ENCODE results near the gene TRMT61A. TPM values are rescaled to one million over a fixed set of nuclear protein-coding genes. Genes with fewer than 3 reads are reported as not detected.
A peak's percentile ranks its signal among the peaks of the same experiment; 100 is the strongest.

Gene TRMT61A
- total RNA-seq, 1 experiment from 2014 or later, result 5.8 TPM

DNA sequence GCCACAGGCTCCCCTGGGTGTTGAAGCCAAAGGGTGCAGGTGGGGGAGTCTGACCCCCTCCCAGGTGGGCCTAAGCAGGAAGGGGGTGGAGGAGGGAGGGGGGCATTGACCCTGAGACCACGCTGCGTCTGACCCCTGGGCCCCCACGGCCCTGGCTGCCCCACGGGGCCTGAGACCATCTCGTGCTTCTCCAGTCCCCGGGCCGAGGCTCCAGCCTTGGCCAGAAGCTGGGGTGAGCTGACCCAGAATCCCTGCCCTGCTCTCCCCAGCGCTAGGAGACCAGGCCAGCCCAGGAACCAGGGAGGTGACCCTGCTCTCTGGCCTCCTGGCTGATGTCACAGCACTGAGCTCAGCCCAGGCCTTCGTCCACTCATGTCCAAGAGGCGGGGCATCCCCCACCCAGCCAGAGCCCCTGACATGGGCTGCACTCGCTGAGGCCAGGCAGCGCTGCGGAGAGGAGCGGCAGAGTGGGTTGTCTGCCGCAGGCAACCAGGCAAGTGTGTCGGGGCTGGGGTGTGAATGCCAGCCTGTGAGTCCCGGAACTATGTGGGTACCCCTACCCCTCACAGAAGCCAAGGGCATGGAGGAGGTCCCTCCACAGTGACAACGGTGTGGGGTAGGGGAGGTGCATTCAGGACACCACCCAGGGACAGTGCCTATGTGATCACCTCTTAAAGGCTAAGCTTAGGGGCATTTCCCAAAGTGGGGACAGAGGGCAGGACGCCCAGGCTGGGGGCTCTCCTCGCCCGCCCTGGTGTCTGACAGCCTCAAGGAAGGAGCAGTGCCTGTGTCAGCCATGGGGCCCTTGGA lies 6.3 kb downstream of the TRMT61A start:
- DNase-seq (ENCODE audit: low spot score), result no peak

DNA sequence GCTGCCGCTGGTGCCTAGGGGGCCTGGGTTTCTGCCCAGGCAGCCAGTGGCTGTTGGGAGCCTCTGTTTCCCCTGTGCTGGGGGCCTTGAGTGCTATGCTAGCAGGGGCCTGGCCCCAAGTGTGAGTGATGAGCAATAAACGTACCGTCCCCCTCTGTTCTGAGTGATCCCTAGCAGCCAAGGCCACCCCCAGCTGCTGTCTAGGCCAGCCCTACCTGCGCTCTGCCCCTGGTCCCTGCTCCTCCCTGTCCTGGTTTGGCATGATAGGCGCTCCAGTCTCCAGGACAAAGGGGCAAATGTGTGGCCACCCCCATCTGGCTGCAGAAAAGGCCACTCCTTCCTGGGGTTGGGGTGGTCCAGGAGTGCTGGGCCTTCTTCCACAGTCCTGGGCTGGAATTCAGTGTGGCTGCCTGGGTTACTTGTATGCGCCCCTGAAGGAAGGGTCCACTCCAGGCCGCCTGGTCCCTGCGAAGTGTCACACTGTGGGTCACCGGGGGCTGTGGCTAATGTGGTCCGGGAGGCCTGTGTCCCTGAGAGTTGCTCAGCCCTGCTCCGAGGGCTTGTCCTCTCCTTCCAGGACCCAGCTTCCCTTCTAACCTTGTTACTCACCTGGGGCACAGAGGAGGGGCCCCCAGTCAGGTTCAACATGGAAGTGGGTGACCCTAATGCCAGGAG lies 7.0 kb downstream of the TRMT61A start:
- DNase-seq (ENCODE audit: low spot score), result no peak

DNA sequence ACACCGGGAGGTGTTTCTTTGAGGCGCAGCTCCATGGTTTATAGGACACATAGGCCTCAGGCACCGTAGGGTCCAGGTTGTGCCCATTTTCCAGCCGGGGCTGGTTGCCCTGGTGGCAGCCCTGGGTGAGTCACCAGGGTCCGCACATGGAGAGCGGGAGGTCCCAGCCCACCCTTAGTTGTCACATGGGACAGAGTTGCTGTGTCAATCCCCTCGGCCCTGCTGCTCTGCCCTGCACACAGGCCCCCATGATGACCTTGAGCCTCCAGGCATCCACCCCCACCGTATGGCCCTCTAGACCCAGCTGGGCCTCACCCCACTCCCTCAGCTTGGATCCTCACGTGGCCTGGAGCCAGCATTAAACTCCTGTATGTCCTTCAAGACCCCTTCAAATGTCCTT lies 7.7 kb downstream of the TRMT61A start:
- no peak for DNase-seq (ENCODE audit: low spot score)

DNA sequence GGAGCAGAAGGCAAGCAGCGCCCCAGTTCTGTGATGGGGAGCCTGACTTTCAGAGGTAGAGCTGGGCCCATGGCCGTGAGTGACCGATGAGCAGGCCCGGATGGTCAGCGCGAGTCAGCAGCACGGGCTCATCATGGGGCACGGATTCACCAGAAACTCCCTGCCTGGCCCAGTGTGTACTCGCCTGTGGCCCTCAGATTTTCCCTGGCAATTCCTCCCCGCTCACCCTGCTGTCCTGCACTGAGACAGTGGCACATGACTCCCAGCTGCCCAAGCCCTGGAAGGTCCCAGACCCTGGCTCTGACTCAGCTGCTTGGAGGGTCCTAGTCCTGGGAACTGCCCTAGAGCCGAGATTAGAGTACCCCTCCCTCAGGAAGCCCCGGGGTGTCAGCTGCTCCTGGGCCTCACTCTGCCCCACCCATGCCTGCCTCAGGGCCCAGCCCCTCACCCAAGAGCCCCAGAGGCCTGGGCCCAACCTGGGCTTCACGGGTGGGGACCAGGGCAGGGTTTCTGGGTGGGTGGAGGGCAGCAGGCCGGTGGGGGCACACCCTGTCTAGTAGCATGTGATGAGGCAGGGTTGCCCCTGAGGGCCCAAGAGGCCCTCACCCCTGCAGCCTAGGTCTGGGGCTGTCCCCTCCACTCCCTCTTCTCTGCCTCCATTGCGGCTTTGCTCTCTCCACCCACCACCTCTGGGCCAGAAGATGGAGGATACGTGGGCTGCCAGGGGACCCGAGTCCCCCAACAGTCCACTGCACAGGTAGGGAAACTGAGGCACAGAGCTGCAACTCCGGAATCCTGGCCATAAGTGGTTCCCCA lies 8.4 kb downstream of the TRMT61A start:
- DNase-seq (ENCODE audit: low spot score), result no peak

DNA sequence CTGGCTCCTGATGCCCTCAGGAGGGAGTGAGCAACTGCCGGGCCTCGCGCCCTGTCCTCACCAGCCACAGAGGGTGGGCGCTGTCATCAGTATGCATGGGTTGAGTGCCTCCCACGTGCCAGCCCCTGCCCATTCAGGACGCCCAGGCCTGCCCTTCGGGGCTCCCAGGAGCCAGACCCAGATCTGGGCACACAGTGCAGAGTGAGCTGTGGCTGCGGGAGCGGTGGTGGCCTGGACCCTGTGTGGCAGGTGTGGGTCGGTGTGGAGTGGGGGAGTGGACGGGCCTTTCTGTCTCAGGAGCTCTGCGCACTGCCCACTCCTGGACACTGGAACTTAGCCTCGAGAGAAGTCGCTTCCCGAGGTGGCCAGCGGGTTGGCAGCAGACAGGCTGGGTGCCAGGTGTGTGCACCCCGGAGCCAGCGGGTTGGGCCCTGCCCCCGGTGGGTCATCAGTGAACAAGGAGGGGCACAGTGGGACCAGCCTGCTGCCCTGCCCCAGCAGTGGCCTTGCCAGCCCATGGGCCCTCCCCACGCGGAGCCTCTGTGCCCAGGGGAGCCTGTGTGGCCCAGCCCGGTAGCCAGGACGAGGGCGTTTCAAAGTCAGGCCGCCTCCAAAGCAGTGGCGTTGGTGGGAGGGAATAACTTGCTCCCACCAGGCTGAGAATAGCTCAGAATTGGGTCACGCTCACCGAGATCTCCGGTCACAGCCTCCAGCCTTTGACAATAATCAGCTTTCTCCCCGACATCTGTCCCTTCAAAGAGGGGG lies 9.5 kb downstream of the TRMT61A start:
- no peak for DNase-seq (ENCODE audit: low spot score)

DNA sequence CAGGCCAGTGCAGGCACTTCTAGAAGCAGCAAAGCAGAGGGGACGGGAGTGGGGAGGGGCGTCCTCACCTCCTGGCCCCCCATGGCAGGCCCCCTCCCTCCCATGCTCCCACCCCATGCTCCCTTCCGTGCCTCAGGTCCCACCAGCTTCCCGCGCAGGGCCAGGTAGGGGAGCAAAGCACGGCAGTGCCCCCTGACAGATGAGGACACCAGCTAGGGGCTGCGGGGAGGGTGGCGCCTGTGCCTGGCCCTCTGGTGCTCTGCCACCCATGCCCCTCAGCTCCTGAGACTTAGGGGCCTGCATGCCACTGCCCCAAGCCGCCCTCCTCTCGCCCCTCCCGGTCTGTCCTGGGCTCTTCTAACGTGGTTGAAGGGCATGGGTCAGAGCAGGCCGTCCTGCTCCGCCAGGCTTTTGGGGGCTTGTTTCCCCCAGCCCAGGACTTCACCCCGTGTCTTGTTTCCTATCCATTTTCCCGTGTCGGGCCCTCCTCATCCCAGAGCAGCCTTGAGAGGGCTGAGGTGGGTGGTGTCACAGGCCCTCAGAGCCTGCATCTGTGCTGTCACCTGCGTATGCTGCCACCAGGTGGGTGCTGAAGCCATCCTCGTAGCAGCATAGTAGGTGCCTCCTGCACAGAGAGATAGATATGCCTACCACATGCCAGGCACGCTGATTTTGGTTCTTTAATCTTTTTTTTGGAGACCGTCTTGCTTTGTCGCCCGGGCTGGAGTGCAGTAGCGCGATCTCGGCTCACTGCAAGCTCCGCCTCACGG lies 10.2 kb downstream of the TRMT61A start:
- no peak for DNase-seq (ENCODE audit: low spot score)

DNA sequence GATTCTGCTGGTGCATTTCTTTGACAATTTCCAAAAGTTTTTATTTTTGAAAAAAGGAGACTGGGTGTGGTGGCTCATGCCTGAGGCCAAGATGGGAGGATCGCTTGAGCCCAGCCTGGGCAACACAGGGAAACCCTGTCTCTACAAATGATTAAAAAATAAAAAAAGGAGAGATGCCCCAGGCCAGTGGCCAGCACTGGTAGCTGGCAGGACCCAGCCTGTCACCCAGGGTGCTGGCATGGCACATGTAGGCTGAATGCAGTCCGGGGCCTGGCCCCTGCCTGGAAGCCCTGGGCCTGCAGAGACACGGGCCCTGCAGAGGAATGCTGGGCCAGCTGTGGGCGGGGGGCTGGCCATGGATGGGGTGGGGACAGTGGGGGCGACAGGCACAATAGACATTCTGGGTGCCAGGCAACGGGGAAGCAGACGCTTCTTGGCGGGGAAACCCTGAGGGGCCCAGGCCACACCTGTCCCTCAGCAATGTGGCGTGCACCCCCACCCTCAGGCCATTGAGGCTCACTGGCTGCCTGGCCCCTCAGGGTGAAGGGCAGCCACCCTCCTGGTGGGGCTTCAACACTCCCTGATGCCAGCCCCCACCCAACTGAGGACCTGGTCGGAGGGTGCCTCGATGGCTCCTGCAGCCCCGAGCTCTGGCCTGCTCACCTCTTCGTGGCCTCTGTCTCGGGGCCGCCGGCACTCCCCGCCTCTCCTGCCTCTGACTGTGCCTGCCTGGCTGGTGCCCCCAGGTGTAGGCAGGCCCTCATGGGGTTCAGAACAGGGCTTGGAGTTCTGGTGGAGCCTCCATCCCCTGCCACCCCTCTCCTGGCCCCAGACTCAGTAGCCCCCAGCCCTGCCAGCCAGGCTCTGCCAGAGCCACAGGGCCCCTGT lies 12.1 kb downstream of the TRMT61A start:
- no peak for DNase-seq (ENCODE audit: low spot score)

DNA sequence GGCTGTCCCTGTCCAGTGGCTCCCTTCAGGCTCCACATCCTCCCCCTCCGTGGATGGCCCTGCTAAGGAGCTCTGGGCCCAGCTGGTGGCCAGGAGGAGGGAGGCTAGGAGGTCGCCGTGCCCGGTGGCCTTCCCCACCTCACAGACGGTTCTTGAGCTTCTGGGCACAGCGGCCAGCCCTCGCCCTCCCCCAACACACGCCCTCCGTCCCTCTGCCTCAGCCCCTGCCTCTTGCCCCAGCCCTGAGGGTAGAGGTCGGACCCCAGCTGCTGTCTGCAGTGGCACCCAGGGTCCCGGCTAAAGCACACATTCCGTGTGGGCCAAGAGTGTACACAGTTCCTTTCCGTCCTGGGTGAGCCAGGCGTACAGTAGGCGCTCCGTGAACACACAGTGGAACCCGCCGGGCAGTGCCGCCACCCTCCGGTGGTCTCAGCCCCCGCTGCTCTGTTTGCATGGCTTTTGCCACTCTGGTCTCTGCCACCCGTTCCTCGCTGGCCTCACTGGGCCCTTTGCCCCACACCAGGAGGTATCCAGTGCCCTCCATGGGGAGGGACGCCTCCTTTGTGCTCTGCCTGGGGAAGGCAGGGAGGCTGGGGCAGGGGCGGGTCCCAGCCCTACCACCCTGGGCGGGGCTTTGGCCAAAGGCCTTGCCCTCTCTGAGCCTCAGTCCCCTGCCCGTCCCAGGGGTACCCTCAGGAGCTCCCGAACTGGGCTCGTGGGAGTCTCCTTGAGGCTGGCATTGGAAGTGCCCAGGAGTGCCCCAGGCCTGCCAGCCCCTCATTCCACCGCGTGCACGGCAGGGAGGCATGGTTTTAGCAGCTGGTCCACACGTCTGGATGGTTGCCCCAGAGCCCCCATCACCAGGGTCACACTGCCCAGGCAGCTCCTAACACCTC lies 13.0 kb downstream of the TRMT61A start:
- no peak for DNase-seq (ENCODE audit: low spot score)

DNA sequence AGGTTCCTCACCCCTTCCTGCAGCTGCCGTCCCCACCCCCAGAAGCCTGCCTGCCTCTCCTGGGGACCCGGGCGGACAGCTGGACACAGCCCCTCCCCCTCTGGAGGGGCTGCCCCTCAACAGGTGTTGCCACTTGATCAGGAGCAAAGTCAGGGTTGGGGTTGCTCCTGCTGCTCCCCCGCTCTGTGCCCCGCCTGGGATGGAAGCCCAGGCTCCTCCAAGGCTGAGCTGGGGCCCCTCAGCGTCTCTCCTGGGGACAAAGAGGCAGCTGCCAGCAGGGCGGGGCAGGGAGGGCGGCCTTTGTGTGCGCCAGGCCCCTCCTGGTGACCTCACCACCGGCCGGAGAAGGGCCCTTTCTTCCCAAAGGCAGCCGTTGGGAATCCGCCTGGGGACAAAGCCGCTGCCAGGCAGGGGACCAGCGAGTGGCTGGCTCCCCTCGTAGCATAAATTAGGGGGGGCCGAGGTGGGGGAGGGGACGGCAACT lies 13.7 kb downstream of the TRMT61A start:
- no peak for DNase-seq (ENCODE audit: low spot score)

DNA sequence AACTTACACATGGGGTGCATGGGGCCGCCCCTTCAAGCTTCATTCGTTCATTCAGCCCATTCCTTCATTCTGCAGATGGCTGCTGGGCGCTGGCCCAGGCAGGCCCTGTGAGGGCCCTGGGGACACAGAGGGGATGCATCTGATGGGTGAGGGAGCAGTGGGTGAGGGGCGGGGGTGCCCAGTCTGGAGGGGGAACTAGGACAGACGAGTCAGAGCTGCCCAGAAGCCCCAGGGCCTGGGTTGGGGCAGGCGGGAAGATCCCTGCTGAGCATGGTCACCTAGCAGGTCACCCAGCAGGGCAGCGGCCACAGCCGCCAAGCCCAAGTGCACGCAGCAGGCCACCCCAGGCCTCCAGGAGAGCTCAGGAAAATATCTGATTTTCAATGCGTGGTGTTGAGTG lies 14.1 kb downstream of the TRMT61A start:
- no peak for DNase-seq (ENCODE audit: low spot score)

DNA sequence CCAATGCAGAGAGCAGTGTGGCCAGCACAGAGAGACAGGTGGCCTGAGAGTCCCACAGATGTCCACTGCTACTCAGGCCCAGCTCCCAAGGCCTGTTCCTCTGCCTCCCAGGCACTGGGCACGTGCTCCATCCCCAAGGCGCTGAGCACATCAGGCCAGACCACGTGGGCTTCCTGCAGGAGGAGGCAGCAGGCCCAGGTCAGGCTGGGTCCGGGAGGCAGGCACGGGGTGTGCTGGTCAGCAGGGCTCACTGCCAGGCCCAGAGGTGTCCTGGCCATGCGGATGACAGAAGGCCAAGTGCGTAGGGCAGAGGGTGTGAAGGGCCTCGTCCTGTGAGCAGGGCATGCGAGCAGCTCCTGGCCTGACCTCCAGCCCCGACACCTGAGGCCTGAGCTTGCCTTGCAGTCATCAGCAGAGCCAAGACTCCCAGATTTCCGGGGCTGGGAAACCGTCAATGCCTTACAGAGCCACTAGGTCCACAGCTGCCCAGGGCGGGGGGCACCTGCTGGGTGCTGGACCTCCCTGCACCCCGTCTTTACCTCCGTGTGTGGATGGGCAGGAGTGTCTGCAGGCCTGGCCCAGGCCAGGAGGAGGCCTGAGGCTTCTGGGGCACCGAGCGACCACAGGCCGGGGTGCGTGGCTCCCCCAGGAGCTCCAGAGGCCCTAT lies 14.9 kb downstream of the TRMT61A start:
- no peak for DNase-seq (ENCODE audit: low spot score)

DNA sequence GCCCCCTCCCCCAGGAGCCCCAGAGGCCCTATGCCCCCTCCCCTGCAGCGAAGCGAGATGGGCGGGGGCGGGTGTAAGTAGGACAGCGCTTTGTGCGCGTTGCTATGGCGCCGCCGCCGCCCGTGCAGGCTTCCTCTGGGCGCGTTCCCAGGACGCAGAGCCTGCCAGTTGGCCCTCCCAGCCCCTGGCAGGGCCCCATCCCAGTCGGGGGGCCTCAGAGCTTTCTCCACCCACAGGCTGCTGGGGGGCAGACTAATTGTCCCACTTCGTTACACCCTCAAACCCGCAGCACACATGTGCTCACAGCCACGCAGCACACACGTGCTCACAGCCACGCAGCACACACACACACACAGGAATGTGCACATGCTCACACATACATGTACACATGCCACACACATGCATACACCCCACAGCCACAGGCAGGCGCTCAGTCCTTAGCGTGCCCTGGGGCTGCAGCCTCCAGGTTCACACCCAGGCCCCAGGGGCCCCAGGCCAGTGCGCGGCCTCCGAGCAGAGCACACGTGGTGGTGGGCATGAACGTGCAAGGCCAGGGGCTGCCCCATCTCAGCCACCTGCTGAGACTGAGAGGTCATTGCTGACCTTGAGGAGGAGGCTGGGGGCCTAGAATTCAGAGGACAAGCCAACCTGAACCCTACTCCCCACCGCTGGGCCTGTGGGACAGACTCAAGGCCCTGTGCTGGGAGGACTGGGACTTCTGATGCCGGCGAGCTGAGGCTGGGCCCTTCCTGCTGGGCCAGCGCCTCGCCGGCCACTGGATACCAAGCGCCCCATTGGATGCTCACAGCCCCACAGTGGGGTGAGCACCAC lies 15.6 kb downstream of the TRMT61A start:
- DNase-seq (ENCODE audit: low spot score), result no peak

DNA sequence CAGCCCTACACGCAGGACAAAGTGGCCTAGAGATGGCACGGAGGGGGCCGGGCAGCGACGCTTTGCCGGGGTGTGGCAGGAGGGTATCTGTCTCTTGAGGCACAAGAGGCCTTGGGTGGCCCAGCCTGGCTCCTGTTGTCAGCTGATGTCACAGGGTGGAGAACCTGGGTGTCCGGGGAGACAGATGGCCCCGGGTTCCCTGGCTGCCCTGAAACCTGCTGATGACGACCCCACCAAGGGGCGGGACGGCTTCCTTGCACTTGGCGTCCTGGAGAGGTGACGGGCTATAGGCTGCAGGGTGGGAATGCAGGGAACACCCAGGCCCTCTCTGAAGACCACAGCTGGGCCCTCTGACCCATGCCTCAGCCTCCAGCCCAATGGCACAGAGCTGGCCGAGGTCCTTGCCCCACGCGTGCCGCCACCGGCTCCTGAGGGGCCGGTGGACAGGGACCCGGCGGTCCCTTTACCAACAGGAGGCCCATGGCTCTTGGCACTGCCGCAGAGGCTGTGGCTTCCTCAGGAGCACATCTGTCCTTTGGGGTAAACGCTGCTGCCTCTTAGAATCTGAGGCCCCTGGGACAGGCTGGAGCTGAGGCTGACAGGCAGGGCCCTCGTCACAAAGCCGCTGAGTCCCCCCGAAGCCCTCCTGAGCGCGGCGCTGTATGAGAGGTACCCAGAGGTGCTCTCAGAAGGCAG lies 16.4 kb downstream of the TRMT61A start:
- DNase-seq (ENCODE audit: low spot score), result no peak

DNA sequence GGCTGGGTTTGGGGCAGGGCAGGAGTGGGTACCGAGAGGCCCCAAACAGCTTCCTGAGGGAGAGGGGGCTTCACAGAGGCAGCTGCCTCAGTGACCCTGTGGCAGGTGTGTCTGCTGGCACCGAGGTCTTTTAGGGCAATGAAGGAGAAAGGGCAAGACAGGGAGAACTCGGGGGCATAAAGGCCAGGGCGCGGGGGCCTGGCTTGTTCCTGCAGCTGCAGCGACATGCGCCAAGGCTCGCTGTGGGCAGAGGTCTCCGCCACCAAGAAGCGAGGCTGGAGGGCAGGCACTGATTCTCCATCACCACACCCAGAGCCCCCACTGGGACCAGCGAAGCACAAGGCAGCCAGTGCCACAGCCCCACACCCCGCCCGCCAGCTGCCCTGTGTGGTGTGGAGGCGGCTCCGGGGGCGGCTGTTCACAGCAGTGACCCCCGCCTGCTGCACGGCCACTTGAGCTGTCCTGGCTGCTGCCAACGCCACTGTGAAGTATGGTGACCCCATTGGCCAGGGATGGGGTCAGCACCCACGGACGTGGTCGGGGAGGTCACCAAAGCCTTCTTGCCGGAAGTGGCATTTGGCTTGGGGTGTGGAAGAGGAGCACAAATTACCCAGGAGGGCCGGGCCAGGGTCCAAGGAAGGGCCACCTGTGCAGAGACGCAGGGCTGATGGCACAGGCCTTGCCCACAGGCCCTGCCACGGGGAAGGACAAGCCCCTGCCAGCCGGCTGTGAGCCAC lies 17.1 kb downstream of the TRMT61A start:
- DNase-seq (ENCODE audit: low spot score), result no peak

DNA sequence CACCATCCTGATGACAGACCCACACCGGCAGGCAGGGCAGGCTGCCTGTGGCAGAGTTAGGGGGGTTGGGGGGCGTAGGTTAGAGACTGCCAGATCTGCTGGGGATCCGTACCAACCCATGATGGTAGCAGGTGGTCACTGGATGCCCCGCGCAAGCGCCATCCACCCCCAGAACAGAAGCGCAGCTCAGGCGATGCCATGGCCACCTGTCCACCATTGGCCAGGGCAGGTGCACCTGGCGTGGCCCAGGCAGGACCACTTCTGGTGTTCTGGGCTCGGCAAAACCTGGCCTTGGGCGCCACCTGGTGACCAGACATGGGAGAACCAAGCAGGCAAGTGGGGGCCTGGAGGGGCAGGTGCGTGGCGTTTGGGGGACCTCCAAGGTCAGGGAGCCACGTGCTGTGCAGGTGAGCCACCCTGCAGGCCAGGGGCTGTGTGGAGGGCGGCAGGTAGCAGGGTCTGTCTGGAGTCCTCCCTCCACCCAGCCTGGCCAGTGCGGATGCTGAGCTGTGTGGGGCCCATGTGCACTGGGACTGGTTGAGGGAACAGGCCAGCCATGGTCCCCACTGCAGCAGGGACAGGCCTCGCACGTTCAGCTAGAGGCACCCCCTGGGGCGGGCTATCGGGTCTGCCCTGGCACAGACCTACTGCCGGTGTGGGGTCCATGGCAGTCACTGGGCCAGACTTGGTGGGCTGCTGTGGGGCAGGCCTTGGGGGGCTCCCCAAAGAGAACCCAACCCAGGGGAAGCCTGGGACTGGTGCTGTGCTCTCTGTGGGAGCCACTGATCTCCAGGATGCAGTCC lies 17.9 kb downstream of the TRMT61A start:
- DNase-seq (ENCODE audit: low spot score), result peak; percentile 44

All from H4 (cell line).